Measurements from ENCODE around the gene KCTD21. TPM values are rescaled to one million over a fixed set of nuclear protein-coding genes. Genes with fewer than 3 reads are reported as not detected.

Gene KCTD21
- total RNA-seq, 1 donor from 2014 or later = 10.6 TPM

DNA sequence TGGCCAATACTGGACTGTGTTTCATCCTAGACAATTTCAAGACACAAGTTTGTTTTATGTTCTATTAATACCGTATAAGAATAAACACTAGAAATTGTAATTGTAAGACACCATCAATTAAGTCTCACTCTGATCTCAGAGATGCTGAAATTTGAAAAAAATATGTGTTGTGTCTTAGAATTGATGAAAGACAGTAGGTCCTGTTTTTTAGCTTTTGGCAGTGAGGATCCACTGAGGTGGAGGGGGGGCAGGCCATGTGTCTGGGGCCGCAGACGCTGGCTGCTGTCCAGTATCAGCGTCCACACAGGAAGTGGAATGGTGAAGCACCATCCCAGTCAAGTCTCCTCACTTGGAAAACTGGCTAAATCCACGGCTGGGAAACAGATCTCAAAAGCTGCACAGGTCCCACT lies 26.5 kb downstream of the KCTD21 start:
- intact Hi-C loops (cut with DNase I) = loop anchor here (10.0 kb wide), 1 partner anchor 413 kb away; the partner anchor contains the start of gene NARS2
- DNase-seq (ENCODE audit: missing footprints) (peak; percentile 62), ATAC-seq (no peak)

DNA sequence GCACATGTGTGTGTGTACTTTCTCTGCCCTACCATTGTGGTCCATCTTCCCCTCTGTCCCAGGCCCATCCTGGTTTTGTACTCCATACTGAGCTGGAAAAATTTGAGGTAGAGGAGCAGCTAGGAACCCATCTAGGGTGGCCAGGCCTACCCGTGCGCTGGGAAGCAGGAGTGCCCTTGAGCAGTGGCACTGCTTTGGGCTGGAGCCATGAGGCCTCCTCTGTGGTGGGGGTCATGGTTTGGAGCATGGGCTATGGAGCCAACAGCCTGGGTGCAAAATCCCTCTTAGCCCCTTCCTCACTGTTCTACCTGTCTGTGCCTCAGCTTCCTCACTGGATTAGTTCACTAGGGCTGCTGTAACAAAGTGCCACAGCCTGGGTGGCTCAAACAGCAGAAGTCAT lies 27.1 kb downstream of the KCTD21 start:
- ATAC-seq (no peak), DNase-seq (ENCODE audit: missing footprints) (peak; percentile 13)
- intact Hi-C loops (cut with DNase I) = loop anchor here (10.0 kb wide), 1 partner anchor 413 kb away; the partner anchor contains the start of gene NARS2

DNA sequence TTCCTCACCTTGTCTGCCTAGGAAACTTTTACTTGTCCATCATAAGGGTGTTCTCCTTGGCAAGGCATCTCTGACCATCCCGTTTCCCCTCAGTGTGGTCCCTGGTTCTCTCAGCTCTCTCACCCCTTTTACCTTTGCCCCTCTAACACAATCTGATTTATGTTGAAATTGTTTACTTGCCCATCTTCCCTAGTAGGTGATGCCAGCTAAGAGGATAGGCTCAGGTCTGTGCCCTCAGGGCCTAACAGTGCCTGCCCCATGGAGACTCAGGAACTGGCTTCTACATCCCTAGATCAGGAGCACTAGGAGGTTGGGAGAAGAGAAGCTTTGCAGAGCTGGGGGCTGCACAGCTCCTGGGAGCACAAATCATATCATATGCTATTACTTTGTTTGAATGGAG lies 27.9 kb downstream of the KCTD21 start:
- intact Hi-C loops (cut with DNase I) = loop anchor here (10.0 kb wide), 1 partner anchor 414 kb away; the partner anchor contains the start of gene NARS2
- no peak for ATAC-seq

DNA sequence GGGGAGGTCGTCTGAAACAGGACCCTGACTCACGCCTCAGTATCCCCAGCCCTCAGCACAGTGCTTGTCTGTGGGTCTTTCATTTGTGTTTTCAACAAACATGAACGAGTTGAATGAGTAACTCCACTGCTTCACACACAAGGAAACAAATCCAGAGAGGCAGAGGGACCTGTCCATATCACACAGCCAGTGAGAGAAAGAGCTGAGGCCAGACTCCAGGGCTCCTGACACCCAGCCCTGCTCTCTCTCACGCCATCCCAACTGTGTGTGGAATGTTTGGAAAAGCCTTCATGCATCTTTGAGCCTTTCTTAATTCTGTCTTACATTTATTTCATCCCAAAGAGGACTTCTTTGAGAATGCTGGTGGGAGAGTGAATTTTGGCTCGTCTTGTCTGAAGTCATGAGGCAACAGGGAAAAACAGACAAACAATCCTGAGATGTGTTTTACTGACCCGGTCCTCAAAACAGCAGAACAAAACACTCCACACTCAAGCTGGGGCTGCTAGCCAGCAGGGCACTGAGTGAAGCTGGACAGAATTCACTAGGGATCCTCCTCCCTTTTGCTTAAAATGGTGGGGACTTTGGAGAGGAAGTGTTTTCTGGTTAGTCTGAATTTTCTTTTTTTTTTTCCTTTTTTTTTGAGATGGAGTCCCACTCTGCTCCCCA lies 29.3 kb downstream of the KCTD21 start:
- intact Hi-C loops (cut with DNase I) = no loop called here
- ATAC-seq = no peak
- no peak for DNase-seq (ENCODE audit: missing footprints)

More for the DNA sequence above, 27.9 kb downstream of the KCTD21 start:
- DNase-seq (ENCODE audit: missing footprints) = no peak

DNA sequence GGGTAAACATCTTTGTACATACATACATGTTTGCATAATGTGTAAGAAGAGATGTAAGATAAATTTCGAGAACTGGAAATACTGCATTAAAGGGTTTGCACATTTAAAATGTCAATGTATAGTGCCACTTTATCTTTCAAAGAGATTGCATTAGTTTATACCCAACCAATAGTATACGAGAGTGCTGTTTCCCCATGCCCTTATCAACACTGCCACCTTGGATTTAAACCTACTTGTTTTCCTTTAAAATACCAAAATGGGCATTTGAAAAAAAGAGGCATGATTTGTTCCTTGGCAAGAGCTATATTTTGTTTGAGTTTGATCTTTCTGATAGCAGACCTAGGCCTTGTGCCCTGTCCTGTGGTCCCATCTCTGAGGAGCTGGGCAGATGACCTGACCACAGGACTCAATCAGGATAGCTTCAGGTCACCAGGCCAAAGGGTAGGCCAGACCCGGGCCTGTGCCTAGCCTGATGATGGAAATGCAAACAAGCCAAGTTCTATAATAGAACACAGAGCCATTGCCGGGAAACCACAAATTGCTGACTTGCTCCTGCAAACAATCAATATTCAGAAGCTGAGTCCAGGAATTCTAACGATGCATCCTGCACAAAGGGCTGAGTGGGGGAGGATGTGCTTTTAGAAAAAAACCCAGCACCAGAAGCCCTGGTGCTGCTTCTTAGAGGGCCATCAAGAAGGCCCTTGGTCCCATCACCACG lies 32.1 kb downstream of the KCTD21 start:
- ATAC-seq (no peak), DNase-seq (ENCODE audit: missing footprints) (no peak)
- intact Hi-C loops (cut with DNase I) = no loop called here

DNA sequence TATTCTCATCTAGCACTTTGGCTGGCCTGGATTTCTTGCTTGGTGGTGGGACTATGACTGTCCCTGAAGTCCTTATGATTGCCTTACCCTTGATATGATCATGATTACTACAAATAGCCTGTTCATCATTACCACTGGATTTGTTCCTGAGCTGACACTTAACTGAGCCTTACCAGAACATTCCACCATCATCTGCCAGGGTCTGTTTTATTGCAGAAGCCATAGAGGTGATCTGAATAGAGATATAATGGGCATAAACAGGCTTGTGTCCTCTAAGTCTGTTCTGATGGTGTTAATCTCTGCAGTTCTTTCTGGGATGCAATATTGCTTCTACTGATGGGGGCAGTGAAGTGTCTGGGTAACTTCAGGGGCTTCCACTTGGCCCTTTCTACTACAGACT lies 36.6 kb downstream of the KCTD21 start:
- intact Hi-C loops (cut with DNase I) = no loop called here
- DNase-seq (ENCODE audit: missing footprints) = no peak
- ATAC-seq = no peak

DNA sequence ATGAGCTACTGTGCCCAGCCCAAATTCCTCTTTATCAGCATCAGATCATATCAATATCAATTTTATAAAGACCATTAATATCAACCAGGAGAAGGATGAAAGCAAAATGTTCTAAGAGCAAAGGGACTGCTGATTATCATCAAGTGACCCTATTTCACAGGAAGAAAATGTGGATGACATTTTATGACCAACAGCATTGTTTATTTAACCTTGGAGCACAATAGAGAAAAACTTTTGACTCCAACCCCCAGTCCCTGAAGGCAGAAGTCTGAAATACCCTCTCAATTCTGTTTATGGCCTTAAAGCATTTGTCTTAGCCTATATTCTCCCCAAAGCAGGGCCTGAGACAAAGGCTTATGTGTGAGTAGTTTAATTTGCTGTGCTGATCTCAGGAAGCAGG lies 37.7 kb downstream of the KCTD21 start:
- intact Hi-C loops (cut with DNase I) = no loop called here
- DNase-seq (ENCODE audit: missing footprints) (no peak), ATAC-seq (no peak)

DNA sequence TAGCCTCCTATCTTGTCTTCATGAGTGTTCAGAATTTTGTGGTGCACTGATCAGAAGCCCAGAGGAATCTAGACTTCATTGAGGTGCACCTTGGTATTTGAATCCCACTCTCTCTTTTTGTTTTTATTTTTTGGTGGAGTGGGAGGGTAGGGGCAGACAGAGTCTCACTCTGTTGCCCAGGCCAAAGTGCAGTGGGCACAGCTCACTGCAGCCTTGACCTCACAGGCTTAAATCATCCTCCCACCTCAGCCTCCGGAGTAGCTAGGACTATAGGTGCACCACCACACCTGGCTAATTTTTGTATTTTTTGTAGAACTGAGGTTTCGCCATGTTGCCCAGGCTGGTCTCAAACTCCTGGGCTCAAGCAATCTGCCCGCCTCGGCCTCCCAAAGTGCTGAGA lies 38.1 kb downstream of the KCTD21 start:
- ATAC-seq (no peak), DNase-seq (ENCODE audit: missing footprints) (no peak)
- intact Hi-C loops (cut with DNase I) = no loop called here

DNA sequence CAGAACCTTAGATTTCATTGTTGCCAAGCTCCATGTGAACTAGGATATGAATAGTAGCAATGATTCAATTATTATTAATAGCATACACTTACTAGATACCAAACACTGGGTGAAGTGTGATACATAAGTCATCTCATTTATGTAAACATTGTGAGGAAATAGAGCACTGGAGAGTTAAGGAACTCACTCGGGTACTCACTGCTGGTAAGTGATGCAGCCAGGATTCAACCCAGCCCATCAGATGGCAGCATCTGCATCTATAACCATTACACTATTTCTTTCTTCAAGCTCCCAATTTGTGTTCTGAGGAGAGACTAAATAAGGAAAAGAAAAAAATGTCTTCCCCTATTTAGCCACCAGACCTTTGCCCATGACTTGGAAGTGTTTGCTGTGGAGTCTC lies 38.8 kb downstream of the KCTD21 start:
- ATAC-seq (peak; percentile 48), DNase-seq (ENCODE audit: missing footprints) (no peak)
- intact Hi-C loops (cut with DNase I) = no loop called here

DNA sequence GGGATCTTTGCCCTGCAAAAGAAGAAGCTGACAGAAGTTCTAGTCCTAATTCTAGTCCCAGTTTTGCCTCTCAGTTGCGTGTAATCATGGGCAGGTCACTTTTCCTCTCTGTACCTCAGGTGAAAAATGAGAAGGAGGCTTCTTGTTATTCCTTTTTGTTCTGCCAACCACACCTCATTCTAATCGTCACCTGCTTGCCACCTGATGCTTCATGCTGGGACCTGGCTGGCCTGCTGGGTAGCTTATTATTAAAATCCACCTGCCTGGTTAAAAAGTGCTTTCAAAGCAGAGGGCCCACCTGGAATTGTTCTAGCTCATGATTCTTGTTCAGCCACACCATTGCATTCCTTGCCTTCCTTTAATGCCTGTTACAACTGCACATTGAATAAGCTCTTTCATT lies 40.6 kb downstream of the KCTD21 start:
- intact Hi-C loops (cut with DNase I) = no loop called here
- no peak for DNase-seq (ENCODE audit: missing footprints)
- ATAC-seq = no peak

DNA sequence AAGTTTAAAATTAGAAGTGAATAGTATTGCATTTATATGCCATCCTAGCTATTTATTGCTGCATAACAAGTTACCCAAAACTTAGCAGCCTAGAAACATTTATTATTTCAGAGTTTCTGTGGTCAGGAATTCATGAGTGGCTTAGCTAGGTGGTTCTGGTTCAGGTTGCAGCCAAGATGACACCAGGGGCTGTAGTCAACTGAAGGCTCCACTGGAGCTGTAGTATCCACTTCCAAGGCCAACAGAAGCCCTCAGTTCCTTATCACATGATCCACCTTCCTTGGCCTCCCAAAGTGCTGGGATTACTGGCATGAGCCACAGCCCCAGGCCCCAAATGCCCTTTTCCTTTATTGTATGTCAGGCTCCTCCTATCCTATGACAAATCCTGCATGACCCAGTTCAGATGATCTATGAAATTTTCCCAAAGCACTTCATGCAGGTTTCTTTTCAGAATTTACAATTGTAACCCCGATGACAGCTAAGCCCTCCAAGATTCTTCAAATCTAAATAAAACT lies 42.9 kb downstream of the KCTD21 start:
- intact Hi-C loops (cut with DNase I) = no loop called here
- DNase-seq (ENCODE audit: missing footprints) (no peak), ATAC-seq (no peak)

DNA sequence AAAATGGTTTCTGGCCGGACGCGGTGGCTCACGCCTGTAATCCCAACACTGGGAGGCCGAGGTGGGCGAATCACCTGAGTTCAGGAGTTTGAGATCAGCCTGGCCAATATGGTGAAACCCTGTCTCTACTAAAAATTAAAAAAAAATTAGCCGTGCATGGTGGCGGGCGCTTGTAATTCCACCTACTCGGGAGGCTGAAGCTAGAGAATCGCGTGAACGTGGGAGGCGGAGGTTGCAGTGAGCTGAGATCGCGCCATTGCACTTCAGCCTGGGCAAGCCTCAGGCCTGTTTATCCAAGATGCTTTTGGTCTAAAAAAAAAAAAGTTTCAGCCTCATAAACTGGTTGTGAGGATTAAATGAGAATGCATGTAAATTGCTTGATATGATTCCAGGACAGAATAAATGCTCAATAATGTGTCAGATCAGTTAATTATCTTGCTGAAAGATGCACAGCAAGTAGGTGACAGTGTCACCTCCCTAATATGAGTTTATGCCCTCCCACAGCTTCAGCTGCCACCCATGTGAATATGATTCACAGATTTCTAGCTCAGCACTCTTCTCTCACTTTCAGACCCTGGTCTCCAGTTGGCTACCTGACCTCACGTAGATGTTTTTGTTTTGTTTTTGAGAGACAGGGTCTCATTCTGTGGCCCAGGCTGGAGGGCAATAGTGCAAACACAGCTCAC lies 47.9 kb downstream of the KCTD21 start:
- ATAC-seq = no peak
- DNase-seq (ENCODE audit: missing footprints) = no peak
- intact Hi-C loops (cut with DNase I) = loop anchor here (5.0 kb wide), 1 partner anchor 277 kb away; the partner anchor contains the start of gene GAB2

DNA sequence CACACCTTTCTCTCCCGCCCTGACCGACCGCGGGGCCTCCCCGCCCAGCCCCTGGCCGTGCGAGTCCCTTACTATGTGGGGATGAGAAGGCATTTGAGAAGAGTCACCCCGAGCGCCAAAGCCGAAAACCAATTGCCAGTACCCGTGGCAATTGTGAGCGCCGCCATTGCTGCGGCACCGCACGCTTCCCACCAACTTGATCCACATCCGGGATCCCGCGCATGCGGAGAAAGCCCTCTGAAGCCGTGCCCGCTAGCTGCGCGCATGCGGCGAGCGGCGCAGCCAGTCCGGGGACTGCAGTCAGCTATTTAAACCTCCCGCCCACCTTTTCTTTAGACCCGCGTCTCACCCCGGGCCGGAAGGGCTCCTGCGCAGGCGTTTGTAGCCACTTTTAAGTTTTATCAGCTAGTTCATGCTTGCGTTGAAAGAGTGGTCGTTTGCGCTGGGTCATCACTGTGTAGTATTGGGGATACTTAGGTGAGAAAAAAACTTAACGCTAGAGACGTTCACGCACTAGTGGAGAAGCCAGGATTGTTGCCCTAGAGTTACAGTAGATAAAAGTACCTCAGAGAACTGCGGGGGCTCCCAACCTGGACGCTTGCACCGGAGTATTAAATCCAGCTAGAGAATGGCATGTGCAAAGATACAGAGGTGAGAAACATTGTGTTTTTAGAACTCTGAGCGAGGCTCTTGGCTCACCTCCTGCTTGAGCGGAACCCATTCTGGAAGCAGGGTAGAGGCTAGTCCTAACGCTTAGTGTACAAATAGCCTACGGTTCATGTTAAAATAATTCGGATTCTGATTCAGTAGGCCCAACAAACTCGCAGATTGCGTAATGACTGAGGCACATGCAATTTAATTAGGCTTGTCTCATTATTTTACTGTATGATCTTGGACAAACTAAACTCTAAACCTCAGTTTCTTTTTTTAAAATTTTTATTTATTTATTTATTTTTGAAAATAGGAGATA lies 48.7 kb downstream of the KCTD21 start, which contains the start of gene ALG8:
Gene ALG8, minus strand, starts transcription at position 205 of the 970 bp plus-strand sequence. Its CDS starts 38 bp downstream, at position 167.
- DNase-seq (ENCODE audit: missing footprints) = peak; percentile 98
- peak; percentile 99 for ATAC-seq
- intact Hi-C loops (cut with DNase I) = loop anchor here (1.0 to 5.0 kb wide), 4 partner anchors 30 to 278 kb away; partner anchors contain the start of genes GAB2, KCTD21 and USP35

DNA sequence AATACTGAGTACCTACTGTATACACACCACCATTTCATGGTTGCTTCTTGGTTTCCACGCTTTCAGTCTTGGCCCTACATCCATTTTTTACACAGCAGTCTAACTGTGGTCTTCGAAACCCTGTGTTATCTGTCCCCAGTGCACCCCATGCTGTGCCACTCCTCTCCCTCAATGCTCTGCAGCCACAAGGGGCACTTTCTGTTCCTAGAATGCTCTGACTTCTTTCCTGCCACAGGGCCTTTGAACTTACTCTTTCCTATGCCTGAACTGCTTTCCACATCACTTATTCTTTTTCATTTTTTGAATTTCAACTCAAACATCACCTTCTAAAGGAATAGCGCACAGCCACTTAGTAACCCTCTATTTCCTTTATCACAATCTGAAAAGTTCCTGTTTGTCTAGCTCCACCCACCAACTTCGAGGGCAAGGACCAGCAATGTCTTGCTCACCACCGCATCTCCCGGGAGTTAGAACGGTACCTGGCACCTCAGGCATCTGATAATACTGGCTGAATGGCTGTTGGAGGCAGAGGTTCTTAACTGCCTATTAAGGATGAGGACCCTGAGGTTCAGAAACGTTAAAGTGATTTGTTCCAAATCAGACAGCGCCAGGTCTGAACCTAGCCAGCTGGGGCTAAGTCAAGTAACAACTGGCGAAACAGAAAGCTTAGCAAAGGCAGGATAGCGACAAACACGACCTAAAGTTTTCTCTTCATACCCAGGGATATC lies 49.6 kb downstream of the KCTD21 start:
- intact Hi-C loops (cut with DNase I) = loop anchor here (1.0 to 5.0 kb wide), 3 partner anchors 30 to 57 kb away; partner anchors contain the start of genes KCTD21 and USP35
- DNase-seq (ENCODE audit: missing footprints) (no peak), ATAC-seq (no peak)

DNA sequence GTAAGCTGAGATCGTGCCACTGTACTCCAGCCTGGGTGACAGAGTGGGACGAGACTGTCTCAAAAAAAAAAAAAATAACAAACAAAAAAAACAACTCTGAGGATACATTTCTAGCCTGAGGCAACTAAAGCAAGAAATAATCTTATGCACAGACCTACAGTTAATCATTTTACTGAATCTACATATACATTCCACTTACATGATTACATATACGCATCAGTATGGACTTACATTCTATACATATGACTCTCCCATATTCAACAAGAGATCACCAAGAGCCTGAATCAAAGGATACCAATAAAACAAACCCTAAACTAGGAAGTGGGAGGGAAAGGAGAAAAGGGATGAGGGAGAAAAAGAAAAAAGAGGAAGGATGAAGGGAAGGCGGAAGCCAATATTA lies 50.1 kb downstream of the KCTD21 start:
- intact Hi-C loops (cut with DNase I) = loop anchor here (5.0 kb wide), 1 partner anchor 56 kb away; no protein-coding TSS in a partner anchor
- no peak for ATAC-seq
- no peak for DNase-seq (ENCODE audit: missing footprints)

DNA sequence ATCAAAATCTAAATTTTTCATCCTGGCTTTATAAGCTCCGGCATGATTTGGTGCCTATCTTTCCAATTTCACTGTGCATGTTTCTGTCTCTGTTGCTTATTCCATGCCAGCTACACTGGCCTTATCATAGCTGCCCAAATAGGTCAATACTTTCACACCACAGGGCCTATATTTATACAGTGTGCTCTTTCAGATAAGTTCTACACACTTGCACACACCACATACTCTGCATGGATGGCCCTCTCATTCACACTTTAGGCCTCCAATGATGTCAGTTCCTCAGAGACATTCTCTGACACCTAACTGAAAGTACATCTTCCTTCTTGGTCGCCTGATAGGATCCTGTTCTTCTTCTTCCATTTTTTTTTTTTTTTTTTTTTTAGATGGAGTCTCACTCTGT lies 56.0 kb downstream of the KCTD21 start:
- no peak for ATAC-seq
- intact Hi-C loops (cut with DNase I) = no loop called here
- DNase-seq (ENCODE audit: missing footprints) = no peak

DNA sequence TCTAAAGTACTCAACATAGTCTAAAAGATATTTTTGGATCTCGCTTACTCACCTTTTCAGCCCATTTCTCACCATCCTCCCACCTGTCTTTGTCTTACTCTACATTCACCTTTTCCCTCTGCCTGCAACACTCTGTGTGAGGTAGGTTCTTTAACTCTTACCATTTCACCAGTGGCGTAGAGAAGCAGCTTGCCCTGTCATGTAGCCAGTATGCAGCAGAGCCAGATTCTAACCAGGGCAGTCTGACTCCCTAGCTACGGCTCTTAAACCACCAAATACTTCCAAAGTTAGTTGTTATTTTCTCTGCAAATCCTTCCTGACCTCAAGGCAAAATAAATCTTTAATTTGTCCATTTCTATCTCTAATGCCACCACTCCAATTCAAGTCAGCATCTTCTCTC lies 56.5 kb downstream of the KCTD21 start:
- ATAC-seq (no peak), DNase-seq (ENCODE audit: missing footprints) (no peak)
- intact Hi-C loops (cut with DNase I) = no loop called here
